GM21390 (cell line): ENCODE measurements around the gene GBGT1.

ENCODE experiments used
- ATAC-seq: cut with Tn5 transposase; IDR thresholded peaks from one replicate; pipeline ENCODE4 v1.9.1; 2021; ENCODE audit not compliant: unreplicated experiment

Gene GBGT1

DNA sequence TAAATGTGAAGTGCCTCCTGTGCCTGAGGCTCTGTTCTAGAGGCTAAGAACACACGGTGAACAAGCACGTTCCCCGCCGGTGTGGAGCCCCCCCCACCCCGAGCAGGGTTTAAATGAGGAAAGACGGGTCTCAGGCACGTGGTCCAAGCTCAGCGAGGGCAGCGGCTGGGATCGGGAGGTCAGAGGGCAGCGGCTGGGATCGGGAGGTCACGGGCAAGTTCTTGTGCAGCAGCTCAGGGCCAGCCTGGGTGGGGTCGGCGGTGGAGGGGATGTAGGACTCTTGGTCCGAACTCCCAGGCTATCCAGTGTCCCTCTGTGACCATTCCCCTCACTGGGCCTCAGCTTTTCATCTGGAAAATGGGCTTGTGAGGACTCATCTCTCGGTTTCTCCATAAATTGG, 2.7 kb upstream of the GBGT1 start:
- ATAC-seq = no peak

DNA sequence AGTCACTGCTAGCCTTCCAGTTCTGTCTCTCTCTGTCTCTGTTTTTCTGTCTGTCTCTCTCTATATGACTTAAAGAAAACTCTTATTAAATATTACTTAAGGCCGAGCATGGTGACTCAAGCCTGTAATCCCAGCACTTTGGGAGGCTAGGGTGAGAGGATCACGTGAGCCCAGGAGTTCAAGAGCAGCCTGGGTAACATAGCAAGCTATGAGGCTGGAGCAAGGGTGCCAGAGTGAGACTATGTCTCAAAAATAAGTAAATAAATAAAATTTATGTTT, 1.7 kb upstream of the GBGT1 start:
- ATAC-seq = no peak

DNA sequence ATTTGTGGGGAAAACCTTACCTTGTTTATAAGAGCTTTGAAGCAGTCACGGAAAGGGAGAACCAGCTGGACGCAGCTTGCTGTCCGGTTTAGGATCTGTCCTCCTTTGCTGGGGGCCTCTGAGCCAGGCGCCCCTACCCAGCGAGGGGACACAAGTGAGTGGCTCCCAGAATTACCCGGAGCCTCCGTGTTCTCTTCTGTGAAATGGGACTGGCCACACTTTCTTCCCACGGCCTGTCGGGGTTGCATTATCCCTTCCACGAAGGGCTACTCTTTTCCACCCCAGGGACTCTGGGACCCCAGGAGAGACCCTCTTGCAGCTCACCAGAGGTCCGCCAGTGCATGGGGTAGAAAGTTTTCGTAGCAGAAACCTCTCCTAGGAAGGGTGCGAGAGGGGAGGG, 477 bp upstream of the GBGT1 start:
- ATAC-seq = no peak

DNA sequence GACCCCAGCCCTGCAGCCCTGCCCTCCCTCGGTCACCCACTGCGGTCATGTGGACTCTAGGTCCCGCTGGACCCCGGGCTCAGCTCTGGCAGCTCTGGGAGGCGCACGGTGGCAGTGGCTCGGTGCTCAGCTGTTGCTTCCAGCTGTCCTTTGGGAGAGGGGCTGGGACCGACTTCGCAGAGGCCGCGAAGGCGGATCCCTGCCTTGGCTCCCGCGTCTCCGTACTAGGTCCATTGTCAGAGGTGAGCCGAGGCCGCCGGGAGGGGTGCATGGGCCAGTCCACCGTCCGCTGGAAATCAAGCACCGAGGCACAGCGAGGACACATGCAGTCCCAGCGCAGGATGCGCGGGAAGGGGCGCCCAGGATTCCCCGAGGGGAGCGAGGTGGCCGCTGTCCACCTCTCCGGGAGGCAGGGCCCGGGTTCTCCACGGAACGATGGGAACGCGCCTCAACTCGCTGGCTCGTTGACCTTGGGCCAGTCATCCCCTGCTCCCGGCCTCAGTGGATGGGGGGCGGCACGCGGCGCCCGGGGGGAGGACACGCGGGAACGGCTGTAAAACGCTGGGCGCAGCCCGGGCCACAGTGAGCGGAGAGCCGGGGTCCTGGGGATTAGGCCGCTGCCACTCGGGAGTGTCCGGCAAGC, 732 bp downstream of the GBGT1 start:
- no peak for ATAC-seq

DNA sequence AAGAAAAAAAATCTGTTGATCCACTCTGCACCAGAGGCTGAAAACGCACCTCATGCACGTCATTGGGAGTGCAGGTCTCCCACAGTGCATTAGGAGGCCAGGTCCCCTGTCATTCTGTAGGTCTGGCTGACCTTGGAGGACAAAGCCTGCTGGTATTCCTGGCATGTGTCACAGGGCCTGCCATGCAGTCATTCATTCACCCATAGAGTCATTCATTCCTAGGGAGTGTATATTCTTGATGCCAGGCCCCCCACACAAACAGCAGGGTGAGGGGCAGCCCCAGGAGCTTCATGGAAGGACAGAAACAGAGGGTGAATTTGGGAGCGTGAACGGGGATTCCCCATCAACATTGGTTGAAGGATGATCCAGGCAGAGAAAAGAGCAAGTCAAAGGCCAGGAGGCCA, 2.2 kb downstream of the GBGT1 start:
- ATAC-seq = no peak

DNA sequence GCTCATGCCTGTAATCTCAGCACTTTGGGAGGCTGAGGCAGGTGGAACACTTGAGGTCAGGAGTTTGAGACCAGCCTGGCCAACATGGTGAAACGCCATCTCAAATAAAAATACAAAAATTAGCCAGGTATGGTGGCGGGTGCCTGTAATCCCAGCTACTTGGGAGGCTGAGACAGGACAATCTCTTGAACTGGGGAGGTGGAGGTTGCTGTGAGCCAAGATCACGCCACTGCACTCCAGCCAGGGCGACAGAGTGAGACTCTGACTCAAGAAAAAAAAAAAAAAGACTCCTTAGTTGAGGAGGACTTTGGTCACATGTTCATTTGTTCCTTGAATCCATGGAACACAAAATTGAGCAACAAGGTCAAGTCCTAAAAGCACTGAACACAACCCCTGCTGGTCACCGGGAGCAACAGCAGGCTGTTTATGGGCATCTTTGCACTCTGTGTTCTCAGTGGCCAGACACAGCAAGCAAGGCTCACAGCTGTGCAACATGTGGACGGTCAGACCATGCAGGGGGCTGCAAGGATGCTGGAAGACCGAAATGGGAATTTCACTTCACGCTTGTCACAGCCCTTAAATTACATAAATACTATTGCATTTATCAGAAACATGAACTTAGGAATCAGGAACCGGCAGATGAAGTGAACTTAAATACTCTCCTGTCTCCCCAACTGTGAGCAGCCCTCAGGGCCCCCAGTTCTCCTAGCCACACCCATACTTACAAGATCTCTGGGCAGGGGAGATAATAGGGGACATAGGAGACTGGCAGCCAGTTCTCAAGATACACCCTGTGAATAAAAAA, 2.8 kb downstream of the GBGT1 start:
- no peak for ATAC-seq

DNA sequence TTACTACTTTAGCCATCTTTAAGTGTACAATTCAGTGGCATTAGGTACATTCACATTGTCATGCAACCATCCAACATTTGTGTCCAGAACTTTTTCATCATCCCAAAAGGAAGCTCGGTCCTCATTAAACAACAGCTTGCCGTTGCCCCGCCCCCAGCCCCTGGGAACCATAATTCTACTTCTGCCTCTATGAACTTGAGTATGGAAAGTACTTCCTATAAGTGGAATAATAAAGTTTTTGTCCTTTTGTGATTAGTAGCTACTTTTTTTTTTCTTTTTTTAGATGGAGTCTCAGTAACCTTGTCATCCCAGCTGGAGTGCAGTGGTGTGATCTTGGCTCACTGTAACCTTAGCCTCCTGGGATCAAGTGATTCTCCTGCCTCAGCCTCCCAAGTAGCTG, 5.0 kb downstream of the GBGT1 start:
- no peak for ATAC-seq

DNA sequence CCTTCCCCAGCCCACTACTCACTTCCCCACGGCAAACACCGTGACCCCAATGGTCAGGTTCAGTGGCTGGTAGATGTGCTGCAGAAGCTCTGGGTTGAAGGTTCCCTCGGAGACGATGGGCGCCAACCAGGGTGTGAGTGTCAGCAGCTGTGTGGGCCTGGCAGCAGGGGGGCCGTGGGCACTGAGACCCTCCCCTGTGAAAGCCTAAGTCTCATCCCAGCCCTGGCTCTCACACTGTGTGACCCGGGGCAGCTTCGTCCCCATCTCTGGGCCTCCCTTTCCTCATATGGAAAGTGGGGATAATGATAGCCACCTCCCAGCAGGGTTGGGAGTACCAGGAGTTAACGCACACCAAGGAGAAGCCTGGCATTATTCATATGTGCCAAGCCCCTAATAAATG, 8.6 kb downstream of the GBGT1 start:
- ATAC-seq = no peak

DNA sequence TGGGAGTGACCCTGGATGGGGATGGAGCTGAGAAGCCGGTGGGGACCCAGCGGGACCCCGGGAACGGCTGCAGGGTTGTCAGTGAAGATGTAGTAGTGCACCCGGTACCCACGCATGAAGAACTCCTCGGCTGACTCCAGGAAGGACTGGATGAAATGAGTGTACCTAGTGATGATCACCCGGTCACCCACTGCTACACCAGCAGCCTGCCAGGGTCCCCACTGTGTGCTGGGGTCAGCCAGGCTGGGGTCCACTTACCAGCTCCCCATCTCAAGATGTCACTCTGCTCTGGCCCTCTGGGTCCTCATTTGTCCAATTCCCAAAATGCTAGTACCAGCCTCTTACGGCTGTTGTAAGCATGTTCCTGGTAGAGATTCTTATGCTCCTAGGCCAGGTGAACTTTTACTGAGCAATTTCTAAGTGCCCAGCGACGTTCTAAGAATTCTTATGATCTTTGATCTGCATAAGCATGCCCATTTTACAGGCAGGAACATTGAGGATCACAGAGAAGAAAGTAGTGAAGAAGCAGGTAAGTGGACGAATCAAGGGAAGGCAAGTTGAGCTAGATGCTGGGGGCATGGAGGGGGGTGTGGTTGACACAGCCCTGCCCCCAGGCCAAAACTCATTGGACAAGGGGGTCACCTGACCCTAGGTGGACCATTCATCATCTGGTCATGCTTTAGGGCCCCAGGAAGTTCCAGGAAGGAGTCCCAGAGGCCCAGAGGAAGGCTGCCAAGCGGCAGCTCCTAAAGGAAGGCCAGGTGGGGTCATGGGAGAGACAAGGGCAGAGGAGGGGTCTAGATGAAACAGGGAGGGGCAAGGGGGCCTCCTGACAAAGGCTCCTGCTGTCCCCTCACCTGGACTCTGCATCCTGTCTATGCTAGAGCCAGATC, 9.4 kb downstream of the GBGT1 start:
- ATAC-seq = no peak

DNA sequence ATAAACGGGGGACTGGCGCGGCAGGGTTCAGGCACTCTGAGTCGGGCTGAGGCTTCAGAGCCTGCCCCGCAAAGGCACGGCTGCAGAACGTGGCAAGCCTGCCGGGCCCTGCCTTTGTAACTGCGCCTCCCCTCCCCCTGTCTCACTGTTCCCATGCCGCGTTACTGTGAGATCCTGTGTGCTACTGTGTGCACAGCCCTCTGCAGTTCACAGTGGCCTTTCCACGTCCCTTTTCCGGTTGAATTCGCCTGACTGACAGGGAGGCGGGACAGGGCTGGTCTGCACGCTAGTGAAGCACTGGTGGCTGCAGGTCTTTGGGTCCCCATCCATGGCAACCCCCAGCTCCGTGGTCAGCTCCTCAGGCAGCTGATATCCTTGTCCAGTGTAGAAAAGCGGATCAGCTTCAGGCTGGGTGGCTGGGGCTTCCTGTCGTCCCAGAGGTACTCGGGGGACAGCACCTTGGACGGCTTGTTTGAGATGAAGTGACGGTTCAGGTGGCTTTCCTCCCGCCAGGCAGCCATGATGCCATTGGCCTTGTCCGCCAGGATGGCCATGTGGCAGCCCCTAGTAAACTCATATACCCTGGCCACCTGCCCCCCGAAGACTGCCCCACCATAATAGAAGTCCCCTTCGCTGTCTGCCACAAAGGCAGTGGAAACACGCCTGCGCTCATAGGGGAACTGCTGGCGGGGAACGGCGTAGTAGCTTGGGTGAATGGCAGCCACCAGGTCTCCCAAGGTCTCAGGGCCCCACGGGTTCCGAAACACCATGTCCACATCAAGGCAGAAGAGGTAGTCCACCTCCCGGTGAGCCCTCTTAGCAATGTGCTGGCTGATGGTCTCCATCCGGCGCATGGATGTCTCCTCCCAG, 10.3 kb downstream of the GBGT1 start:
- no peak for ATAC-seq

DNA sequence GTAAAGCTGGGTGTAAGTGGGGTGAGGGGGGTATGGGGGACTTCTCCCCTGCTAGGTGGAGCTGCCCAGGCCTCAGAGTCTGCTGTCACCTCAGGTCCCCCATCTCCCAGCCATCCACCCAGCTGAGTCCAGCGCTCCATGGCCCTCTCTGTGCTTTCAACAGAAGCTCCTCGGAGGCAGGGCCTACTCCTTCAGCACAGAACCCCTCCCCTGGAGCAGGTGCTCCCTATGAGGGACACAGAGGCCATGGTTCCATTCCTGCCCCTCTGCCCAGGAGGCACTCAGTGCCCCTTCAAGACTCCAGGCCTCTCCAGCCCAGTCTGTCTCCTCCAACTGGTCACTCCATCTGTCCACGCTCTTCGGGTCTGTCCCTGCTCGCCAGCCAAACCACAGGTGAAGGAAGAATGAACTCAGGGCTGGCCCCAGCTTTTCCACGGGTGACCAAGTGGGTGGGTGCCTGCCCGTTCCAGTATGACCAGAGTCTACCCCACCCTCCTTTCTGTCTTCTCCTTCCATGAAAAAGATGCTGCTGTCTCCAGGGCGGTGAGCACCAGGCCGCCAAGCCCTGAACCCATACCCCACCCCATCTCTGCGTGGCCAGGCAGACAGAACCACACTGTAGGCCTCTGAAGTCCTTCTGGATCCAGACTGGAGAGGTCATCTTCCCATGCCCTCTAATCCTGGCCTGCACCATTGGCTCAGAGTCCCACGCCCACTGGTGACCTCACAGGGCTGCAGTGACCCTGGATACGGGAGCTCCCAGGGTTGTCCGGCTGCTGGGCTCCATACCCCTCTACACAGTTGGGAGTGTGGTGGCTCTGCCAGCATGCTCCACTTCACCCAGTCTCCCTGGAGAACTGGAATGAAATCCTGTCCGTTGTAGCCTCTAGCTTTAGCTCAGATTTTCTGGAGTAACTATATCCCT, 11.9 kb downstream of the GBGT1 start:
- ATAC-seq = no peak

DNA sequence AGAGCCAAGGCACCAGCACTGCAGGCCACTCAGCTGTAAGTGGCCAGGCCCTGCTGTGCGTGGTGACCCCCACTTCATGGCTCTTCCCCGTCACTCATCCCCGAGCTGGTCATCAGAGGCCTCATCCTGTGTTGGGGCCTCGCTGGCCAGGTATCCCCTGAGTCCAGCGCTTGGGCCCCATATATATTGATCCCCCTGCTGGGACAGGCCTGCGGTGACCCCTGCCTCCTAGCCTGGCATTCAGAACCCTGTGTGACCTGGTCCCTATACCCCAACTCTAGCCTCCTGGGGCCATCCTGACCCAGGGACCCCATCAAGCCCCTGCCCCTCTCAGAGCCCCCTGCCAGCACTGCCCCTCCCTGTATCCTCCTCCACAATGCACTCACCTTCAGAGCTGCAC, 12.7 kb downstream of the GBGT1 start:
- ATAC-seq = no peak

DNA sequence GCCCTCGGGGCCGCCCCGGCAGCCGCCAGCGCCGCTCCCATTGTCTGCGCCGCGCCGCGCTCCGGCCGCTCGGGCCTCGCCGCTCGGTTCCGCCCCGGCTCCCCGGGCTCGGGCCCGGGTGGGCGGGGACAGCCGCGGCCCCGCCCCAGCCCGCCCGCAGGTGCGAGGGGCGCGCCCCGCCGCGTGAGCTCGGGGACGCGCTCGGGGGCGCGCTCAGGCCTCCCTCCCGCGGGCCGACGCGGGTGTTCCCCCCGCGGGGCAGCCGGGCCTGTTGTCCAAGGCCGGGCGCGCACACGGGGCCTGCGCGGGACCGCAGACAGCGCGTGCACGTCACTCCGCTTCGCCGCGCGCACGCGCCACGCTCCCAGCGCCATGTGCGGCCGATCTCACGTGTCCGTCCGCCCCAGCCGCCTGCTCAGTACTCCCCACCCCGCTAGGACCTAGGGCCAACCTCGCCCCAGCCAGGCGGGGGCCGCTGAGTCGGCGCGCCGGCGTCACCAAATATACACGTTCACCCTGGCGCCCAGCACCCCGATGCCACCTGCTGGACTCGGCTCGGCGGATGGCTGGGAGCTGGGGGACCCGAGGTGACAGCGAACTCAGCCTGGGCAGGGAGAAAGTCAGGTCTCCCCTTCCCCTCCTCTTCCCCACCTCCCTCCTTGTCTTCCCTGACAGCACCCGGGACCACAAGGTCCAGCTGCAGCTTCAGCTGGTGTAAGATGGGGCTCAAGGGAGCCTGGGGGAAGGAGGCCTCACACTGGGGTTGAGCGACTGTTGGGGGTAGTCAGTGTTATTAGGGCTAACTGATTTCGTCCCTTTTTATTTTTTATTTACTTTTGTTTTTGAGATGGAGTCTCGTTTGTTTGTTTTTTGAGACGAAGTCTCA, 14.3 kb downstream of the GBGT1 start:
- ATAC-seq = peak; percentile 59

DNA sequence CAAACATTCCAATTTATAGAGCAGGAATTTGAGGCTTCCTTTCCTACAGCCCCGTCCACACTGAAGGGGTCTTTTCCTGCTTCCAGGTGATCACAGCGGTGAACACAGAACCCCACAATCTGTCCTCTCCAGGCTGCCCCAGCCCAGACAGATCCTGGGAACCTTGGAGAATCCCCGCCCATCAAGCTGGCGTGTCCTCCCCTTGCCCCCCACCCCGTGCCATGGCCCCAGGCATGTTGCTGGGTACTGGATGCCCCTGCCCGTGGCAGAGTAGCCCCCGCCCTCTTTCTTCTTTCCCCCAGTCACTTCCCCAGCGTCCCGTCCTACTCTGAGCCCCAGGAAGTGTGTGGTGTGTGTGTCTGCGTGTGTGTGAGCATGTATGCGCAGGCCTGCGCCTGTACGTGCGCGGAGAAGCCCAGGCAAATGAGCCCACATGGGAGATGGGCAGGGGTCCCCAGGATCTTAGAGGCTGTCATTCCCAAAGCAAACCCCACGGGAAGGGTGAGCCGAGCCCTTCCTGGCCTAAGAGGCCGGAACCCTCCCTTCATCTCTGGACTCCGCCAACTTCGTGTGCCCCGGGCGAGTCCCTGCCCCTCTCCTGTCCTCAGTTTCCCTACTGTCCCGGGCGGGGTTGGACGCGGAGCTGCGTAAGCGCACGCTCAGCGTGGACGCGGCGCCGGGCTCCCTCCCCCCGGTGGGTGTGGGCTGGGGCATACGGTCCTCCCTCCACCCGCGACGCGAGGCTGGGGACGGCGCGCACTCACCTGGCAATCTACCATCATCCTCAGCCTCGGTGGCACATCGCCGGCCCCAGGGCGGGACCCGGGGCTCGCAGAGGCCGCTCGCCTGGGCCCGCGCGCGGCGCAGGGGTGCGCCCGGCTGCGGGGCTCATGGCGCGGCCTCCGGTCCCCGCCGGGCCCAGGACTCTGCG, 15.2 kb downstream of the GBGT1 start:
- peak; percentile 10 for ATAC-seq

DNA sequence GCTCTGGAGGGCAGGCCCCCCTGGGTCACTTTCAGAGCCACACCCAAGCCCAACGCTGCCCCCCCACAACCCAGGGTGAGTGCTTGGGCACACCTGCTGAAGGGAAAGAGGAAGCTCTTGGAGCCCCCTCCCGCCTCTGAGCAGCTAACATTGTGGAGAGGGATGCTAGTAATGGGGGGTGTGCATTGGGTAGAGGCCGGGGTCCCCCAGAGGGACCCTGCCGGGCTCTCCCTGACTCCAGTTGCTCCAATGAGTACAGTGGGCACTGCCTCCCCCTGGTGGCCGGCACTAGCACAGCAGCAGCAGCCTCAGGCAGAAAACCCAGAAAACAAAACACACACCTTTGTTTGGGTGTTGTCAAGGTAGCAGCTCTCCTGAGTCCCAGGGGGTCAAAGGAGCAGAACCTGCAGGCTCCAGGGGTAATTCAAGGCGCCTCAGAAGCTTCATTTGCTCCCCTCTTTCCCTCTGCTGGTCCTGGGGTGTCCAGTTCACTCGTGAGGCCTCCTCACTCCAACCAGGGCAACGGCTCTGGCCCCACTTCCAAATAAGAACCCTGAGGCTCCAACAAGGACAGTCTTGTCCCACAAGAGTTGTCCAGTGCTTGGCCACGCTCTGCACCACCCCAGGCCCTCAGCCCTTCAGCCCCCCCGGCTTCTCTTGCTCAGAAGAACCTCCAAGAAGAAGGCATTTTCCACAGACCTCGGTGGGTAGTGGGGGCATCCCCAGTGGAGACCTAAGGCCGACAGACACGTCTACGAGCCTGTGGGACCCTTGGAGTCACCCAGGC, 16.1 kb downstream of the GBGT1 start:
- ATAC-seq = no peak

DNA sequence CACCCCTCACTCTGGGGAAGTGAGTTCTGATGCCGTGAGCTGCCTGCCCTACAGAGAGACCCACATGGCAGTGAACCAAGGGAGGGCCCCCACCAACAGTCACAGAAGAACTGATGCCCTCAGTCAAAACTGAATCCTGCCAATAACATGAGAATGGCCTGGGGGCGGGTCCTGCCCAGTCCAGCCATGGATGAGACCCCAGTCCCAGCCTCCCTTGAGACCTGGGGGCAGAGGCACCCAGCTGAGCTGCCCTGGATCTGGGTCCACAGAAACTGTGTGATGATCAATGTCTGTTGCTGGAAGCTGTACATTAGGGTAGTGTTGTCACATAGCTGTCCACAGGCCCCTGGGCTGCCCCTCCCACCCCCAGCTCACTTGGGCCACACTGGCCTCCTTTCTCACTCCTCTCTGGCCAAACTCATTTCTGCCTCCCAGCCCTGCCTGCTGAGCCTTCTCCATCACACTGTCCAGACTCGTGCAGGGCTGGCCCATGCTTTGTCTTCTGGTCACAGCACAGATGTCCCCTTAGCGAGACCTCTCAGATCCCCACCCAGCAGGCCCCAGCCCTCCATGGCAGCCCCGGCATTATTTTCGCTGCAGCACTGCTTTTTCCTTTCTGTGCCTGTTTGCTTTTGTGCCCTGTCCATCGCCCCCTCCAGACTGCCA, 16.8 kb downstream of the GBGT1 start:
- no peak for ATAC-seq
